Measurements from ENCODE around the gene CSNK2A2. TPM values are rescaled to one million over a fixed set of nuclear protein-coding genes. Genes with fewer than 3 reads are reported as not detected.
A peak's percentile ranks its signal among the peaks of the same experiment; 100 is the strongest.

The CSNK2A2 gene
- total and polyA plus RNA-seq, 2 of the 8 experiments (the other 6 are each of a cell fraction or from before 2014, with no cell fraction given): 37.9 to 128 TPM

DNA sequence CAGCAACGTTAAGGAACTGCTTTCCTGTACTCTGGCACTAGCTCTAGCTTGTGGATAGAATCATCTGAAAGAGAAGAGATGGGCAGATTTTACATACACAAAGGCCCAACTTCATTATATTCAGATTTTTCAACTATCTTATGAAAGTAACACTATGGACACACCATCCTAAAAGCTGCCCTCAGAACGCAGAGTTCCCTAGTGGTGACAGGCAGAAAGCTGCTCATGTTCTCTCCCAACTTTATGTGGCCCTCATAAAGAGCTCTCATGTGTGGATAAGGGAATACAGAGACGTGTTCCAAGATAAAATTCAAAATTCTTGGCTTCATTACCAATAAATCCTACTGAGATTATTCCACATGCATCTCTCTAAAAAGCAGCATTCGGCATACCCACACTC lies 70.3 kb downstream of the CSNK2A2 start:
- Histone ChIP-seq H3K27me3 (replicated peaks in 1 of 4; ENCODE audit: control insufficient read depth in 3 of 4, extremely low read depth in 1 of 4, insufficient read depth in 3 of 4, low read length in 3 of 4) (no peaks in the 10 kb centered on the region), H3K23ac (ENCODE audit: insufficient read length) (no peak overlapping the region), H2AK5ac (ENCODE audit: low read depth, low read length) (no peak overlapping the region), H4K20me1 (replicated peaks in 1 of 2; ENCODE audit: control insufficient read depth in 1 of 2, insufficient read depth in 2 of 2, low read length in 2 of 2) (peaks cover 32 to 33% of the 10 kb centered on the region in 2 experiments), H2BK120ac (replicated peaks; ENCODE audit: low read depth, low read length) (no peak overlapping the region), H3K79me1 (ENCODE audit: low read depth, low read length) (peaks cover 11% of the 10 kb centered on the region; the same call in 1 of the 2 replicates), H3K14ac (ENCODE audit: insufficient read length) (no peak overlapping the region), H4K91ac (replicated peaks; ENCODE audit: insufficient read length, low read length) (no peak overlapping the region), H3K27ac (ENCODE audit: low read depth, low read length) (no peak overlapping the region), H4K5ac (ENCODE audit: insufficient read length, low read depth, low read length) (no peak overlapping the region), H2AFZ (ENCODE audit: low read length) (no peak overlapping the region), H3K56ac (replicated peaks; ENCODE audit: insufficient read length, low read depth, low read length) (no peak overlapping the region), H3K4me2 (ENCODE audit: insufficient read depth in 1 of 2, low read depth in 2 of 2, low read length in 2 of 2) (peak overlapping the region; percentile 85 to 90), H3K23me2 (ENCODE audit: low read depth, low read length) (peaks cover 4% of the 10 kb centered on the region; the same call in 1 of the 2 replicates), H4K8ac (ENCODE audit: extremely low read depth, insufficient read depth, low read length) (no peak overlapping the region), H3K9me3 (ENCODE audit: insufficient read depth in 2 of 2, low read depth in 1 of 2, low read length in 1 of 2) (peaks cover 0 to 3% of the 10 kb centered on the region in 2 experiments; a peak in 1 of 4 replicates), H3K36me3 (ENCODE audit: control insufficient read depth in 2 of 4, insufficient read depth in 4 of 4, low read length in 3 of 4) (no peaks in the 10 kb centered on the region), H3K79me2 (ENCODE audit: control insufficient read depth in 1 of 2, insufficient read depth in 2 of 2, low read length in 2 of 2) (peaks cover 18 to 53% of the 10 kb centered on the region in 2 experiments), H3K4ac (replicated peaks; ENCODE audit: insufficient read length, low read depth, low read length) (no peak overlapping the region), H3K9ac (replicated peaks in 1 of 4; ENCODE audit: extremely low read depth in 1 of 4, low read depth in 3 of 4, low read length in 3 of 4) (no peak overlapping the region), H3K4me1 (replicated peaks in 1 of 4; ENCODE audit: control insufficient read depth in 3 of 4, insufficient read depth in 4 of 4, low read length in 3 of 4) (peaks cover 2 to 8% (median 5%) of the 10 kb centered on the region in 4 experiments; a peak in 5 of 7 replicates), H3K18ac (ENCODE audit: extremely low read depth, low read length) (no peak overlapping the region), H2BK15ac (ENCODE audit: low read length) (no peak overlapping the region), H2BK5ac (ENCODE audit: low read depth, low read length) (no peak overlapping the region), H3K4me3 (ENCODE audit: extremely low read depth in 1 of 4, insufficient read depth in 2 of 4, low read depth in 3 of 4, low read length in 4 of 4) (peak overlapping the region in 3 of 4 experiments; percentile 29 to 81 (median 76); a peak in 6 of 8 replicates), H2BK12ac (ENCODE audit: low read depth, low read length) (no peak overlapping the region), H2BK20ac (ENCODE audit: low read length) (no peak overlapping the region)
- no peak for DNase-seq (ENCODE audit: low read depth in 1 of 2, low spot score in 2 of 2)
- ChIA-PET POLR2A (ENCODE audit: partially characterized antibody) (interaction anchor here (1.3 to 1.8 kb wide), 3 partner anchors 103 to 373 kb away, joined by 3 to 8 read pairs (median 3); partner anchors contain the start of gene MMP15), CTCF (ENCODE audit: partially characterized antibody) (interaction anchor here (0.6 to 19.7 kb wide), 16 partner anchors 10 to 776 kb away, joined by 3 to 362 read pairs (median 4); partner anchors contain the start of gene MMP15)
- 72% methylated on average over 4 of the region's 4 CpGs; no CpG with 5 or more reads in 1 of the 2 experiments for WGBS, 2 experiments (ENCODE audit: extremely low coverage in 1 of 2, insufficient coverage in 1 of 2, insufficient read length in 1 of 2, insufficient replicate concordance in 2 of 2, low coverage in 1 of 2, low lambda C conversion rate in 2 of 2, missing lambda C conversion rate in 1 of 2)
- FAIRE-seq: no peak
- TF ChIP-seq POU5F1 (IDR thresholded peaks at IDR 0.05; ENCODE audit: low read depth, low read length): no peak
- TF ChIP-seq GTF2F1 (IDR thresholded peaks at IDR 0.05; ENCODE audit: borderline replicate concordance, low read depth, low read length): no peak
- no peak for TF ChIP-seq TAF7 (optimal IDR thresholded peaks at IDR 0.05; ENCODE audit: borderline replicate concordance, low read depth, low read length)
- TF ChIP-seq CBX5 (IDR thresholded peaks at IDR 0.05; ENCODE audit: low read depth, low read length): no peak
- no peak for TF ChIP-seq EP300 (IDR thresholded peaks at IDR 0.05; ENCODE audit: borderline replicate concordance in 1 of 2, low read depth in 2 of 2, low read length in 2 of 2)
- no peak for TF ChIP-seq JUND (IDR thresholded peaks at IDR 0.05; ENCODE audit: low read length)

Measured in H1 (cell line).